Mucosa of rectum (tissue), 2 donors: ENCODE results near the gene ANOS1.

ENCODE experiments used
- H3K27ac ChIP-seq, 2 donors: one replicate each; pipeline ENCODE4 v1.7.0; 2013; ENCODE audit warnings: inconsistent platforms in 2 of 2, low read depth in 2 of 2, low read length in 2 of 2
- H3K27me3 ChIP-seq, 2 donors: one replicate each; pipeline ENCODE4 v1.7.0; 2013; ENCODE audit warnings: low read length in 2 of 2; ENCODE audit not compliant: control insufficient read depth in 2 of 2, insufficient read depth in 2 of 2
- H3K36me3 ChIP-seq, 2 donors: one replicate each; pipeline ENCODE4 v1.7.0; 2013; ENCODE audit warnings: low read length in 2 of 2; ENCODE audit not compliant: control insufficient read depth in 2 of 2, insufficient read depth in 2 of 2
- H3K4me1 ChIP-seq, 2 donors: one replicate each; pipeline ENCODE4 v1.7.0; 2013; ENCODE audit warnings: low read length in 2 of 2, mild to moderate bottlenecking in 1 of 2; ENCODE audit not compliant: control insufficient read depth in 2 of 2, insufficient read depth in 2 of 2
- H3K4me3 ChIP-seq, 2 donors: one replicate each; pipeline ENCODE4 v1.7.0; 2013; ENCODE audit warnings: low read length in 2 of 2
- H3K9ac ChIP-seq, 2 donors: one replicate each; pipeline ENCODE4 v1.7.0; 2013; ENCODE audit warnings: low read length in 2 of 2, low read depth in 1 of 2, mild to moderate bottlenecking in 1 of 2
- H3K9me3 ChIP-seq, 2 donors: one replicate each; pipeline ENCODE4 v1.7.0; 2013; ENCODE audit warnings: low read length in 2 of 2; ENCODE audit not compliant: control insufficient read depth in 2 of 2
- donor health status: healthy.
- donor health status: Normal muscosa, but diverticular disease.

Gene ANOS1

GRCh38 chrX:8721536-8721935 is 10.4 kb downstream of the ANOS1 start:
- H3K27me3 ChIP-seq = peaks cover 0 to 6% of the 10 kb centered on the region in 2 donors
- H3K9ac ChIP-seq = no peak overlapping the region
- no peaks in the 10 kb centered on the region for H3K9me3 ChIP-seq
- H3K27ac ChIP-seq = no peak overlapping the region
- H3K4me1 ChIP-seq = no peaks in the 10 kb centered on the region
- H3K36me3 ChIP-seq = no peaks in the 10 kb centered on the region
- H3K4me3 ChIP-seq = no peak overlapping the region

GRCh38 chrX:8720136-8720535 is 11.8 kb downstream of the ANOS1 start:
- Histone ChIP-seq H3K27me3 (peaks cover 0 to 4% of the 10 kb centered on the region in 2 donors), H3K9me3 (no peaks in the 10 kb centered on the region), H3K4me3 (no peak overlapping the region), H3K9ac (no peak overlapping the region), H3K27ac (no peak overlapping the region), H3K36me3 (no peaks in the 10 kb centered on the region), H3K4me1 (no peaks in the 10 kb centered on the region)

GRCh38 chrX:8717354-8717753 is 14.6 kb downstream of the ANOS1 start:
- H3K4me1 ChIP-seq = no peaks in the 10 kb centered on the region

GRCh38 chrX:8714164-8714563 is 17.8 kb downstream of the ANOS1 start:
- no peaks in the 10 kb centered on the region for H3K9me3 ChIP-seq
- H3K4me3 ChIP-seq = no peak overlapping the region
- H3K27me3 ChIP-seq = no peaks in the 10 kb centered on the region
- H3K9ac ChIP-seq = no peak overlapping the region
- no peaks in the 10 kb centered on the region for H3K36me3 ChIP-seq
- H3K4me1 ChIP-seq = no peaks in the 10 kb centered on the region
- H3K27ac ChIP-seq = no peak overlapping the region

More at GRCh38 chrX:8717354-8717753, 14.6 kb downstream of the ANOS1 start:
- Histone ChIP-seq H3K4me3 (no peak overlapping the region), H3K9me3 (no peaks in the 10 kb centered on the region), H3K36me3 (no peaks in the 10 kb centered on the region), H3K27ac (no peak overlapping the region), H3K27me3 (no peaks in the 10 kb centered on the region), H3K9ac (no peak overlapping the region)

- Histone ChIP-seq H3K9me3 (no peaks in the 10 kb centered on the region), H3K27ac (no peak overlapping the region), H3K4me1 (no peaks in the 10 kb centered on the region), H3K36me3 (no peaks in the 10 kb centered on the region), H3K27me3 (no peaks in the 10 kb centered on the region), H3K9ac (no peak overlapping the region), H3K4me3 (no peak overlapping the region)
These were observed 20.5 kb downstream of the ANOS1 start for GRCh38 chrX:8711401-8711800.

- Histone ChIP-seq H3K27ac (no peak overlapping the region), H3K9ac (no peak overlapping the region), H3K27me3 (no peaks in the 10 kb centered on the region), H3K4me1 (no peaks in the 10 kb centered on the region), H3K4me3 (no peak overlapping the region), H3K9me3 (no peaks in the 10 kb centered on the region), H3K36me3 (no peaks in the 10 kb centered on the region)
These were observed 27.8 kb downstream of the ANOS1 start for GRCh38 chrX:8704184-8704583.

GRCh38 chrX:8692871-8693270 is 39.1 kb downstream of the ANOS1 start:
- no peak overlapping the region for H3K9ac ChIP-seq
- no peaks in the 10 kb centered on the region for H3K36me3 ChIP-seq
- no peaks in the 10 kb centered on the region for H3K4me1 ChIP-seq
- H3K27me3 ChIP-seq = no peaks in the 10 kb centered on the region
- H3K9me3 ChIP-seq = no peaks in the 10 kb centered on the region
- H3K4me3 ChIP-seq = no peak overlapping the region
- H3K27ac ChIP-seq = no peak overlapping the region

GRCh38 chrX:8689473-8689872 is 42.5 kb downstream of the ANOS1 start:
- no peaks in the 10 kb centered on the region for H3K36me3 ChIP-seq
- H3K9me3 ChIP-seq = no peaks in the 10 kb centered on the region
- no peak overlapping the region for H3K9ac ChIP-seq
- no peaks in the 10 kb centered on the region for H3K4me1 ChIP-seq
- H3K4me3 ChIP-seq = no peak overlapping the region
- no peaks in the 10 kb centered on the region for H3K27me3 ChIP-seq
- H3K27ac ChIP-seq = no peak overlapping the region

- Histone ChIP-seq H3K4me3 (no peak overlapping the region), H3K9ac (no peak overlapping the region), H3K27ac (no peak overlapping the region), H3K4me1 (no peaks in the 10 kb centered on the region), H3K36me3 (no peaks in the 10 kb centered on the region), H3K27me3 (no peaks in the 10 kb centered on the region), H3K9me3 (no peaks in the 10 kb centered on the region)
These were observed 43.2 kb downstream of the ANOS1 start for GRCh38 chrX:8688776-8689175.

- Histone ChIP-seq H3K4me1 (no peaks in the 10 kb centered on the region), H3K9ac (no peak overlapping the region), H3K9me3 (no peaks in the 10 kb centered on the region), H3K27ac (no peak overlapping the region), H3K4me3 (no peak overlapping the region), H3K36me3 (no peaks in the 10 kb centered on the region), H3K27me3 (no peaks in the 10 kb centered on the region)
These were observed 47.6 kb downstream of the ANOS1 start for GRCh38 chrX:8684201-8684965.
